Epithelial cell of alveolus of lung (primary cell): ENCODE results near the gene INTS3. TPM values are rescaled to one million over a fixed set of nuclear protein-coding genes. Genes with fewer than 3 reads are reported as not detected.

Source experiments
- total RNA-seq: library from RNA; depleted of rRNA; stranded (reverse); fragments of >200 nt; gene quantifications from 2 replicates; pipeline ENCODE4 v1.2.1, GENCODE V29; 2015

INTS3 gene, protein sequence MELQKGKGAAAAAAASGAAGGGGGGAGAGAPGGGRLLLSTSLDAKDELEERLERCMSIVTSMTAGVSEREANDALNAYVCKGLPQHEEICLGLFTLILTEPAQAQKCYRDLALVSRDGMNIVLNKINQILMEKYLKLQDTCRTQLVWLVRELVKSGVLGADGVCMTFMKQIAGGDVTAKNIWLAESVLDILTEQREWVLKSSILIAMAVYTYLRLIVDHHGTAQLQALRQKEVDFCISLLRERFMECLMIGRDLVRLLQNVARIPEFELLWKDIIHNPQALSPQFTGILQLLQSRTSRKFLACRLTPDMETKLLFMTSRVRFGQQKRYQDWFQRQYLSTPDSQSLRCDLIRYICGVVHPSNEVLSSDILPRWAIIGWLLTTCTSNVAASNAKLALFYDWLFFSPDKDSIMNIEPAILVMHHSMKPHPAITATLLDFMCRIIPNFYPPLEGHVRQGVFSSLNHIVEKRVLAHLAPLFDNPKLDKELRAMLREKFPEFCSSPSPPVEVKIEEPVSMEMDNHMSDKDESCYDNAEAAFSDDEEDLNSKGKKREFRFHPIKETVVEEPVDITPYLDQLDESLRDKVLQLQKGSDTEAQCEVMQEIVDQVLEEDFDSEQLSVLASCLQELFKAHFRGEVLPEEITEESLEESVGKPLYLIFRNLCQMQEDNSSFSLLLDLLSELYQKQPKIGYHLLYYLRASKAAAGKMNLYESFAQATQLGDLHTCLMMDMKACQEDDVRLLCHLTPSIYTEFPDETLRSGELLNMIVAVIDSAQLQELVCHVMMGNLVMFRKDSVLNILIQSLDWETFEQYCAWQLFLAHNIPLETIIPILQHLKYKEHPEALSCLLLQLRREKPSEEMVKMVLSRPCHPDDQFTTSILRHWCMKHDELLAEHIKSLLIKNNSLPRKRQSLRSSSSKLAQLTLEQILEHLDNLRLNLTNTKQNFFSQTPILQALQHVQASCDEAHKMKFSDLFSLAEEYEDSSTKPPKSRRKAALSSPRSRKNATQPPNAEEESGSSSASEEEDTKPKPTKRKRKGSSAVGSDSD
- total RNA-seq: 18.9 and 20.7 TPM in 2 replicates

DNA sequence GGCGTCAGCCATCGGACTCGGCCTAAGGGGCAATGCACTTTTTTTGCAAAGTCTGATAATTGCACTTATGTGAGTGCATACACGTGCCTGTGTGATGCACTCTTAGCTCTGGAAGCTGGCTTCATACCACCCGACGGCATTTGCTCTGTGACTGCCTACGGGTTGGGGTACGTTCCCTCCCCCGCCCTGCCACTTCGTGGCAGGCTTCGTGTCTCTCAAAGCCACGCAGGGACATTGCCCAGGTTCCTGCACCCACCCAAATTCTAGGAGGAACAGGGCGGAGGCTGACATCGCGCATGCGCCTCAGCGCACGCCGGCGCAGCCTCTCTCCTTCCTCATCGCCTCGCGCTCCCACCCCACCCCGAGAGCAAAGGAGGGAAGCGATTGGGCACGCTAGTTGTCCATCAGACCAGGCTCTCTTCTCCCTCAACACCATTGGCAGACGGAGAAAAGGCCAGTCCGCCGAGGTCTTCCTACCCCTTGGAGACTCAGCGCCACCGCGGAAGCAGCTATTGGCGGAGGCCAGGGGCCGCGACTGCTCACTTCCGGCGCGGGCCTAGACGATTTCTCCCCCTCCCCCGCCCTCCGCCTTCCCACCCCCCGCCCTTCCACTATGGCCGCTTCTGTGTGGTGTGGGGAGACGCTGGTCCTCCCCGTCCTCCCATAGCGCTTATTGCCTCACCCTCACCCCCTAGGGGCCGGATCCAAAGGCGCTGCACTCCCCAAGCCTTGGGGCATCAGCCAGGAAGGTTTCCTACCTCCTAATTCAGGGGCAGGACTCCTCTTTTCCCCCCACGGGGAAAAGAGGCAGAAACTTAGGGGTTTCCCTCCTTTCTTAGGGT, at the start of gene INTS3:
Gene INTS3, plus strand, starts transcription at position 588 of the 842 bp plus-strand sequence. CDS start 585 bp downstream, outside the sequence.

DNA sequence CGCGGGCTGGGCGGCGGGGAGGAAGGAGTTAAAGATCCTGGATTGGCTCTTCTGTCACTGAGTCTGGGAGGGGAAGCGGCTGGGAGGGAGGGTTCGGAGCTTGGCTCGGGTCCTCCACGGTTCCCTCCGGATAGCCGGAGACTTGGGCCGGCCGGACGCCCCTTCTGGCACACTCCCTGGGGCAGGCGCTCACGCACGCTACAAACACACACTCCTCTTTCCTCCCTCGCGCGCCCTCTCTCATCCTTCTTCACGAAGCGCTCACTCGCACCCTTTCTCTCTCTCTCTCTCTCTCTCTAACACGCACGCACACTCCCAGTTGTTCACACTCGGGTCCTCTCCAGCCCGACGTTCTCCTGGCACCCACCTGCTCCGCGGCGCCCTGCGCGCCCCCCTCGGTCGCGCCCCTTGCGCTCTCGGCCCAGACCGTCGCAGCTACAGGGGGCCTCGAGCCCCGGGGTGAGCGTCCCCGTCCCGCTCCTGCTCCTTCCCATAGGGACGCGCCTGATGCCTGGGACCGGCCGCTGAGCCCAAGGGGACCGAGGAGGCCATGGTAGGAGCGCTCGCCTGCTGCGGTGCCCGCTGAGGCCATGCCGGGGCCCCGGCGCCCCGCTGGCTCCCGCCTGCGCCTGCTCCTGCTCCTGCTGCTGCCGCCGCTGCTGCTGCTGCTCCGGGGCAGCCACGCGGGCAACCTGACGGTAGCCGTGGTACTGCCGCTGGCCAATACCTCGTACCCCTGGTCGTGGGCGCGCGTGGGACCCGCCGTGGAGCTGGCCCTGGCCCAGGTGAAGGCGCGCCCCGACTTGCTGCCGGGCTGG, 49.1 kb upstream of the INTS3 start, which contains the start of gene NPR1:
Gene NPR1, plus strand, starts transcription at position 170 of the 818 bp plus-strand sequence. Its CDS starts 421 bp downstream, at position 591.

GRCh38 chr1:153774780-153775457, 47.1 kb downstream of the INTS3 start, which contains the start of gene SLC27A3:
SLC27A3 (plus strand) TSS chr1:153775407; CDS start chr1:153775498, 91 bp downstream.

Other genes starting within 250 kb of the INTS3 start
- gene S100A6, start 192.1 kb upstream of the INTS3 start, total RNA-seq: 349 and 885 TPM in 2 replicates
- not detected in 2 replicates for gene S100A5, start 187.1 kb upstream of the INTS3 start, total RNA-seq
- 15.8 and 25.1 TPM in 2 replicates for gene S100A4, start 182.2 kb upstream of the INTS3 start, total RNA-seq
- 3.7 and 7.1 TPM in 2 replicates for gene S100A3, start 178.8 kb upstream of the INTS3 start, total RNA-seq
- 8.0 and 18.1 TPM in 2 replicates for gene S100A2, start 162.2 kb upstream of the INTS3 start, total RNA-seq
- gene S100A16, start 114.9 kb upstream of the INTS3 start, total RNA-seq: 125 and 475 TPM in 2 replicates
- 1.4 and 3.4 TPM in 2 replicates for gene S100A14, start 111.7 kb upstream of the INTS3 start, total RNA-seq
- gene S100A13, start 100.5 kb upstream of the INTS3 start, total RNA-seq: 64.0 and 367 TPM in 2 replicates
- 0.72 TPM in 1 of 2 replicates, not detected in the other for gene S100A1, start 99.6 kb upstream of the INTS3 start, total RNA-seq
- 41.9 and 53.7 TPM in 2 replicates for gene CHTOP, start 94.0 kb upstream of the INTS3 start, total RNA-seq
- gene SNAPIN, start 69.3 kb upstream of the INTS3 start, total RNA-seq: 58.3 and 61.5 TPM in 2 replicates
- gene ILF2, start 57.1 kb upstream of the INTS3 start, total RNA-seq: 147 and 258 TPM in 2 replicates
- 0.52 and 1.0 TPM in 2 replicates for gene NPR1, start 49.4 kb upstream of the INTS3 start, total RNA-seq
- 5.0 and 8.4 TPM in 2 replicates for gene SLC27A3, start 47.4 kb downstream of the INTS3 start, total RNA-seq
- 6.3 and 22.8 TPM in 2 replicates for gene GATAD2B, start 194.9 kb downstream of the INTS3 start, total RNA-seq
- 18.7 and 28.3 TPM in 2 replicates for gene DENND4B, start 218.7 kb downstream of the INTS3 start, total RNA-seq
- gene CRTC2, start 230.6 kb downstream of the INTS3 start, total RNA-seq: 8.5 and 19.4 TPM in 2 replicates
- 115 and 153 TPM in 2 replicates for gene SLC39A1, start 235.5 kb downstream of the INTS3 start, total RNA-seq
- 10.2 and 29.1 TPM in 2 replicates for gene CREB3L4, start 239.9 kb downstream of the INTS3 start, total RNA-seq
- gene JTB, start 249.6 kb downstream of the INTS3 start, total RNA-seq: 249 and 263 TPM in 2 replicates